ENCODE results near the gene EPHA4.

Gene EPHA4

GRCh38 chr2:221572219-221572820 lies at the start of gene EPHA4:
Gene EPHA4 (minus strand): TSS chr2:221572304. CDS start chr2:221572248, 56 bp downstream.
- DNase-seq (ENCODE audit: low read depth in 1 of 2, low spot score in 1 of 2), result peak; percentile 80 to 87
- in situ Hi-C loops (cut with HindIII; ENCODE audit: low pct_unique_long_range_greater_than_20kb, low sequenced_read_pairs), result no loop called here
- TF ChIP-seq JUND (IDR thresholded peaks at IDR 0.05; ENCODE audit: low read depth), result no peak

DNA sequence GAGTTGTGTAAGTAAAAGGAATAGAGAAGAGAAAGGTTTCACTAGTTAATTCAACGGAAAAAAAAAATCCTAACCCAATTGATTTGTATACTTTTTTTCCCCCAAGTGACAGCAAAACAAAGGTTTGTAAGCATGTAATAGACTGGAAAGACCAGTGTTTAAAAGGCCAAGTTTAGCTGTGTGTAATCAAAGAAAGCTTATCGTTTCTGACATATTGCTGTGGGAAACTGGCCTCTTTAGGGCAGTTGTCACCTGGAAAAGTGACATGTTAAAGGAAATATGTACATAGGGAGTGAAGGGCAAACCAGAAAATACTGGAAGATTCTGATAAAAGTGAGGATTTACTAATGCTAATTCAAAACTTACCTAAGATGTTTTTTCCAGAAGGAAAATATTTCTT lies 45.9 kb upstream of the EPHA4 start:
- in situ Hi-C loops (cut with HindIII; ENCODE audit: low pct_unique_long_range_greater_than_20kb, low sequenced_read_pairs), result no loop called here
- no peak for TF ChIP-seq JUND (IDR thresholded peaks at IDR 0.05; ENCODE audit: low read depth)
- DNase-seq (ENCODE audit: low read depth in 1 of 2, low spot score in 1 of 2), result no peak

DNA sequence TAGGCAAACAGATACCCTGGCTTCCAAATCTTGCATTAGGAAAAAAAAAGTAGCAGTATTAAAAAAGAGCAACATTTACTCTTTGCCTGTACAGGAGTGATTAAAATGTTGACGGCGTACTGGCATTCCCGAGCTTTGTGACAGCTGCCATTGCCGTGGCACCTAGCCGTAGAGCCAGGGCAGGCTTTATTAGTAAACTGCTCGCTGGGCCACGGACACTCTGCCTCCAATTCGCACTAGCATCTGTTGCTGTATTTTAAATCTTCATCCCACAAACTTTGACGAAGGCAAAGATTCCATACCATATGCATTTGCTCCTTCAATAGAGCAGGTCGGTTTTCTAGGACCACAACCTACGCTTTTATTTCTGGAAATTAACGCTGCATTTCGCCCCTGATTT lies 44.5 kb upstream of the EPHA4 start:
- in situ Hi-C loops (cut with HindIII; ENCODE audit: low pct_unique_long_range_greater_than_20kb, low sequenced_read_pairs), result no loop called here
- no peak for DNase-seq (ENCODE audit: low read depth in 1 of 2, low spot score in 1 of 2)
- TF ChIP-seq JUND (IDR thresholded peaks at IDR 0.05; ENCODE audit: low read depth), result no peak

DNA sequence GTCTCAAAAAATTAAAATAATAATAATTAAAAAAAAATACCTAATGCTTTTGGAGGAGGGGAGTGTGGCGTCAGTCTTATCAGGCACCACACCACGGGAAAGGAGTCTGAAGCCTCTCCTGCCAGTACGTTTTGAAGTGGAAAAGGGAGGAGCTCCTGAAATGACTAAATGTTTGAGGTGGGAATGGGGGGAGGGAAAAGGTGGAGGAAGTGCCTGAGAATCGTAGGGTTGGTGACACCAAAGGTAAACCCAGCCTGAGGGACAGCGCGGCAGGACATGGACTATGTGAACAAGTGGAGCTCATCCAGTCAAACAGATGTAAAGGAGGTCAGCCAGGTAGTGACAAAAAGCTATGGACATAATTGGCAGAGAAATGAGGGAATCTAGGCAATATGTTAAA lies 42.2 kb upstream of the EPHA4 start:
- in situ Hi-C loops (cut with HindIII; ENCODE audit: low pct_unique_long_range_greater_than_20kb, low sequenced_read_pairs), result no loop called here
- no peak for DNase-seq (ENCODE audit: low read depth in 1 of 2, low spot score in 1 of 2)
- no peak for TF ChIP-seq JUND (IDR thresholded peaks at IDR 0.05; ENCODE audit: low read depth)

- in situ Hi-C loops (cut with HindIII; ENCODE audit: low pct_unique_long_range_greater_than_20kb, low sequenced_read_pairs), result no loop called here
- no peak for TF ChIP-seq JUND (IDR thresholded peaks at IDR 0.05; ENCODE audit: low read depth)
Measured at GRCh38 chr2:221612800-221613199, 40.7 kb upstream of the EPHA4 start.

DNA sequence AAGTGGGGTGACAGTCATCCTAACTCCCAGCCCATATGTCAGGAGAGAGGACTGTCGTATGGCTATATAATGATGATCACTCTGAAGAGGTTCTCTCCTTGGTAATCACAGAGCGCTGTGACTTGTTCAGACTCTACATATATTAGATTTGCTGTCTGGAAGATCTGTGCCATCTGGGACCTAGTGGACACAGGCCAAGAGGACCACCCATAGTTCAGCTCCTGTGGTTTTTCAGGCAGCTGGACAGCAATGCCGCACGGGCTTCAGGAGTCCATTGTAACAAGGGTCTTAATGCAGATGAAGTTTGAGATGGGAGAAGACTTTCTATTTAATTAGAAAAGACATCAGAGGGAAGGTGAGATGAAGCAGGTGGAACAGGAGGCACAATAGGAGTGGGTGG lies 40.1 kb upstream of the EPHA4 start:
- no peak for DNase-seq (ENCODE audit: low read depth in 1 of 2, low spot score in 1 of 2)
- in situ Hi-C loops (cut with HindIII; ENCODE audit: low pct_unique_long_range_greater_than_20kb, low sequenced_read_pairs), result no loop called here
- no peak for TF ChIP-seq JUND (IDR thresholded peaks at IDR 0.05; ENCODE audit: low read depth)

More at GRCh38 chr2:221612800-221613199, 40.7 kb upstream of the EPHA4 start:
- DNase-seq (ENCODE audit: low read depth in 1 of 2, low spot score in 1 of 2), result no peak

- DNase-seq (ENCODE audit: low read depth in 1 of 2, low spot score in 1 of 2), result no peak
- in situ Hi-C loops (cut with HindIII; ENCODE audit: low pct_unique_long_range_greater_than_20kb, low sequenced_read_pairs), result no loop called here
Measured at GRCh38 chr2:221610675-221611074, 38.6 kb upstream of the EPHA4 start.

GRCh38 chr2:221610255-221610654 lies 38.2 kb upstream of the EPHA4 start:
- in situ Hi-C loops (cut with HindIII; ENCODE audit: low pct_unique_long_range_greater_than_20kb, low sequenced_read_pairs), result no loop called here
- DNase-seq (ENCODE audit: low read depth in 1 of 2, low spot score in 1 of 2), result no peak
- no peak for TF ChIP-seq JUND (IDR thresholded peaks at IDR 0.05; ENCODE audit: low read depth)

More at GRCh38 chr2:221610675-221611074, 38.6 kb upstream of the EPHA4 start:
- TF ChIP-seq JUND (IDR thresholded peaks at IDR 0.05; ENCODE audit: low read depth), result no peak

DNA sequence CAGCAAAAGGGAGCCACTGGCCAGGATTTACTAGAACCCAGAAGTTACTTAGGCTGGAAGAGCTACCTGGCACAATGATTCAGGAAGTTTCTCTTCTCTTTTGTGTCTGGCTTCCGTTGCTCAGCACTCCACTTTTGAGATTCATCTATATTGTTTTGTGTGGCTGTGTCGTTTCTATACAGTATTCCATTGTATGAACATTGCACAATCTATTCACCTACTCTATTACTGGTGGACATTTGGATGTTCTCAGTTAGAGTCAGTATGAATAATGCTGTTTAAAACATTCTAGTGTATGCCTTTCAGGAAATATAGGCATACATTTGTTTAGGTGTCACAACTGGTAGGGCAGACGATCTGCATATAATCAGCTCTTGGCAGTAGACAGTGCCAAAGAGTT lies 36.3 kb upstream of the EPHA4 start:
- in situ Hi-C loops (cut with HindIII; ENCODE audit: low pct_unique_long_range_greater_than_20kb, low sequenced_read_pairs), result no loop called here
- DNase-seq (ENCODE audit: low read depth in 1 of 2, low spot score in 1 of 2), result no peak
- no peak for TF ChIP-seq JUND (IDR thresholded peaks at IDR 0.05; ENCODE audit: low read depth)

GRCh38 chr2:221606424-221606823 lies 34.3 kb upstream of the EPHA4 start:
- DNase-seq (ENCODE audit: low read depth in 1 of 2, low spot score in 1 of 2), result no peak
- in situ Hi-C loops (cut with HindIII; ENCODE audit: low pct_unique_long_range_greater_than_20kb, low sequenced_read_pairs), result no loop called here
- no peak for TF ChIP-seq JUND (IDR thresholded peaks at IDR 0.05; ENCODE audit: low read depth)

DNA sequence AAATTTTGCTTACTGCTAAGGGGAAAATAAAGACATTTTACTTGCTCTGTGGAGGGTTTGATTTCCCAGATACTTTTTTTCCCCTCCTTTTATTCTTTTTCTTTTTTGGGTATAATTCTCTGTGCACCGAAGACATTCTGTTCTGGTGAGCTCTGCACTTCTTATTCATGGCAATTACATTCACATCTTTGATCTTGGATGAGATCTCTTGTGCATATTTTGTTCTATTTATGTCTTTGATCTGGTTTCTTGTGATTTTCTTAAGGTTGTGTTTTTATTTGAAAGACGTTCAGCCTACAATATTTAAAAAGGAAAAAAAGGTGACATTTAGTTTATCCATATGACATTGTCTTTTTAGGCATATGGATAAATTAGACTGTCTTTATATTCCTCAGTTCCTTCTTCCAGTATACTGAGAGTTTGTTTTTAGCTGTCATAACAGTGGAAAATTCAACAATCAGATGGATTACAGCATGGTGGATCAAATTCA lies 33.7 kb upstream of the EPHA4 start:
- in situ Hi-C loops (cut with HindIII; ENCODE audit: low pct_unique_long_range_greater_than_20kb, low sequenced_read_pairs), result no loop called here
- TF ChIP-seq JUND (IDR thresholded peaks at IDR 0.05; ENCODE audit: low read depth), result no peak
- DNase-seq (ENCODE audit: low read depth in 1 of 2, low spot score in 1 of 2), result no peak

DNA sequence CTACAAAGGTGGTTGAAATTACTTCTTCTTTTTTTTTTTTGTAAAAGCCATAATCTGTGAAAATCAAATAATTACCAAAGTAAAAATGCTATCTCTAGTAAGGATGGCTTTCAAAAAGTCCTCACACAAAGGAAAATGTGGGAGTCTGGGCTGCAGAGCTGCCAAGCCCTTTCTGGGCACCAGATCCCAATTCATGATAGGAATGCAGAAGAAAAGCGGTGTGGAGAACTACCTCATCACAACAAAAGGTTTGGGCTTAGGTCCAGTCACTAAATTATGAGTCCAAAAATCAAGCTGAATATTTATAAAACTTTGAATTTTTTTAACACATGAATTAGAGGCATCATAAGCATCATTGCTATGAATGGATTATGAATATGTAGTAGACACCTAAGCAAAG lies 30.8 kb upstream of the EPHA4 start:
- DNase-seq (ENCODE audit: low read depth in 1 of 2, low spot score in 1 of 2), result no peak
- TF ChIP-seq JUND (IDR thresholded peaks at IDR 0.05; ENCODE audit: low read depth), result no peak
- in situ Hi-C loops (cut with HindIII; ENCODE audit: low pct_unique_long_range_greater_than_20kb, low sequenced_read_pairs), result no loop called here

DNA sequence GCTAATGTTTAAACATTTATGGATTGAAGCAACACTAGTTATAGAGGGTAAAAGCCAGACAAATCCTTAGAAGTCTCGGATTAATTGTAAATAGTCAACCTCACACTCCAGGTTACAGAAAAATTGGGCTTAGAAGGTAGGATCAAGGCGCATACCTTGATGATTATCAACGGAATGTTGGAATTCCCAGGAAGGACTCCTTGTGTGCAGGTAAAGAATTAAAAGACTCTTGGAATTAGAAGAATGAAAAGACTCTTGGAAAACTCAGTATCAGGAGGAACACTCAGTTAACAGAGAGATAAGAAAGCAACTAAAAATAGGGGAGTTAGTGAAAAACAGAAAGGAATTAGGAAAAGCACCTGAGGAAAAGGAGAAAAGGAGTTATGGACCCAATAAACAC lies 29.3 kb upstream of the EPHA4 start:
- no peak for DNase-seq (ENCODE audit: low read depth in 1 of 2, low spot score in 1 of 2)
- TF ChIP-seq JUND (IDR thresholded peaks at IDR 0.05; ENCODE audit: low read depth), result no peak
- in situ Hi-C loops (cut with HindIII; ENCODE audit: low pct_unique_long_range_greater_than_20kb, low sequenced_read_pairs), result no loop called here

DNA sequence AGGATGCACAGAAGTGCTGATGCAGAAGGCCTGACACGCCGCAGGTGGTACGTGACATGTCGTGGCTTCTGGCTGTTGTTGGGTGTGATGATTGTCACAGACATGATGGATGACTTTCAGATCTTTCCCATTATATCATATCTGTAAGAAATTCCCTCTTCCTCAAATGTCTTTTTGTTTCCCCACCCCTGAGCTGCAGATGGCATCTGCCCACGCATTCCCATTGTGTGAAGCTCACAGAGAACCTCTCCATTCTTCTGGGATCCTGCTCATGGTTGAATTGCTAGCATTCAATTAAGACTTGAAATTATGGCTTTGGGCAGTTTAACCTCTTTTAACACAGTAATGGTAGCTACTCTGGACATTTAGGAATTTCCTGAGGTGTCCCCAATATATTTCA lies 28.3 kb upstream of the EPHA4 start:
- in situ Hi-C loops (cut with HindIII; ENCODE audit: low pct_unique_long_range_greater_than_20kb, low sequenced_read_pairs), result no loop called here

More for the DNA sequence above, 28.3 kb upstream of the EPHA4 start:
- DNase-seq (ENCODE audit: low read depth in 1 of 2, low spot score in 1 of 2), result no peak
- TF ChIP-seq JUND (IDR thresholded peaks at IDR 0.05; ENCODE audit: low read depth), result no peak

All from T47D (cell line).